HG03565 (cell line): ENCODE results near the gene SIGLEC6.

Experiments used
- ATAC-seq: cut with Tn5 transposase; IDR thresholded peaks from one replicate; pipeline ENCODE4 v1.9.1; 2021; ENCODE audit warnings: mild to moderate bottlenecking, moderate library complexity; ENCODE audit not compliant: unreplicated experiment

SIGLEC6 gene

DNA sequence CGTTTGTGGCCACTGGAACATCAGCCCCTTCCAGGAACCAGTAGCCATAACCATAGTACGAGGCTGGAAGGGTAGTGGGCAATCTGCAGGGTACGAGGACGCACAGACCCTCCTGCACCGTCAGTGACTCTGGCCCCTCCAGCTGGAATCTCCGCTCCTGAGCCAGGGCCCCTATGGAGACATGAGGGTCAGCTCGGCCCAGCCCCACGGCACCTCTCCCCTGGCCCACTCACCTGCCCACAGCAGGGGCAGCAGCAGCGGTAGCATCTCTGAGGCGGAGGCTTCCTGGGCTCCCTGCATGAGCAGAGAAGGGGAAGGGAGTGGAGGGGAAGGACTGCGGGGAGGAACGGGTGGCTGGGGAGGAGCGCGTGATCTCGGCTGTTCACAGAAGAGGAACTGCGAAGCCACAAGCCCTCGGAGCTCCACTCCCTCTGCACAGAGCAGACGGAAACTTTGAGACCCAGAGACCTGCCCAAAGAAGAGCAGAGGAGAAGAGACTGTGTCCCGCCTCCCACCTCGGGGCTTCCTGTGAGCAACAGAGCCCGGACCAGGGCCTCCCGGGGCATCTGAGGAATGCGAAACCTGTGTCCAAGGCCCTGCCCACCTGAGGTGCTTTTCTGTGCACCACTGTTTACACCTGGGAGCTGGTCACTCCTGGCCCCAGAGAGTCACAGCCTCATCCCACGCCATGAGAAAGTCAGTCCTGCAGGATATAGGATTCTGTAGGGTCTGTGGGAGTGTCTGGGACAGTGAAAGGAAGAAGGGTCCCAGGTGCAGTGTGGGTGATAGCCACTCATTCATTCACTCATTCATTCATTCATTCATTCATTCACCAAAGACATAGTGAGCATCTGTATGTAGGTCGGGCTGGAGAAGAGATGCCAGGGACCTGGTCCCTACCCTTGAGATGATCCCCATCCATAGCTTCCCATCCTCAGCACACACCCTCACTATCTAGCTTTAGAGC, at the start of gene SIGLEC6:
Gene SIGLEC6 (minus strand): TSS at position 322 of the 967 bp plus-strand sequence. CDS start 22 bp downstream, at position 300.
- no peak for ATAC-seq

DNA sequence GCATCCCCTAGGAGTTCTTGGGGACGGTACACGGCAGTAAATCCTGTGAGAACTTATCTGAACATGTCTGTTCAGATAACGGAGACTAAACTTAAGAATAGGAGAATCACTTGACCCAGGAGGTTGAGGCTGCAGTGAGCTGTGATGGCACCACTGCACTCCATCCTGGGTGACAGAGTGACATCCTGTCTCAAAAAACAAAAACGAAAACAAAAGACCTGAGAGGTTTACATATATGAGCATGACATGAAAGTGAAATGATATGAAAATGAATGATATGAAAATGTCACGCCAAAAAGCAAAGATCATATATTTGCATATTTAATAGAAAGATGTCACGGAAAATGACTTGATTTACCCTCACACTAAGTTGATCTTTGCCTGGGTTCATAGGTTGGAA, 45.4 kb upstream of the SIGLEC6 start:
- ATAC-seq: peak; percentile 81

DNA sequence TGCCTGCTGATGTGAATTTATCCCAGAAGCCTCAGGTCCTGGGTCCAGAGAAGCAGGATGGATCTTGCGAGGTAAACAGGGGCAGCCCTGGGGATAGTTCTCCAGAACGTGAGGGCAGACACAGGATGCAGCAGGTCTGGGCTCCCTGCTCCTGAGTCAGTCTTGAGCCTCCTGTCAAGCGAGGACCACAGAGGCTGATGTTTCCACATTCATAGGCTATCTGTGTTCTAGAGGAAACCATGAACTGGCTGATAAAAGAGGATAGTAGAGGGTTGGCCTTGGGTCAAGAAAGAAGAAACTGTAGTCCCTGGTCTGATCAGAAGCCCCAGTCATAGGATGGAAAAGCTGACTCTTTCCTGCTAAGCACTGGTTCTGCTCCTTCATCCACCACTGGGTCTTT, 41.9 kb upstream of the SIGLEC6 start:
- no peak for ATAC-seq

DNA sequence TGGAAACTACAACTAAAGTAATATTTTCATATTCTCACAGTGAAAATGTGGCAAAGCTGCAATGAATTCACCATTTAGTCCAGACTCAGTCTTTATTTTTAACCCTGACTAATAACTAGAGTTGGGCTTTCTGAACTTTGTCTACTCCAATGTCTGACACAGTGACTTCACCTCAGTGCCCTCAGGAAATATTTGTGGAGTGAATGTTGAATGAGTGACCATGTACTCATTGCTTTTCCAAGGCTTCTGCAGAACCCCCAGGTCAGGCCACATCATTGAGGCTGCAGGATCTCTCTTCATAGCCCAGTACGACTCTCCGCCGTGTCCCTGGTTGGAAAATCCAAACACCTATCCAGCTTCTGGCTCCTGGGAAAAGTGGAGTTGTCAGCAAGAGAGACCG, 41.4 kb upstream of the SIGLEC6 start:
- ATAC-seq: no peak

DNA sequence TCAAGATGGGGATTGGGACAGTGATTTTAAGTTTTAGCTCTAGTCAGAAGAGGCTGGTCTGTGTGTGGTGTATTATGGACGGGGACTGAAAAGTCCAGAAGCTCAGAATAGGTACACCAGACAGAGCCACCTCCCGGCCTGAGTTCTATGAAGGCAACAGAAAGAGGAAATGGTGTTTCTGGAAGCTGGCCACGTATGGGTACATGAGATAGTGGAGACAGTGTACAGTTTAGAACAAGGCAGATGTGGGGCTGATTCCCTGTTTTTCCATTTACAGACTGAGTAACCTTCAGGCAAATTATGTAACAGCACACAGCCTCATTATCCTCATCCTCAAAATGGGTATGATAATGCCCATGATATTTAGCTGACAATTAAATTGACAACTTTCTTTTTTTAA, 40.9 kb upstream of the SIGLEC6 start:
- no peak for ATAC-seq

DNA sequence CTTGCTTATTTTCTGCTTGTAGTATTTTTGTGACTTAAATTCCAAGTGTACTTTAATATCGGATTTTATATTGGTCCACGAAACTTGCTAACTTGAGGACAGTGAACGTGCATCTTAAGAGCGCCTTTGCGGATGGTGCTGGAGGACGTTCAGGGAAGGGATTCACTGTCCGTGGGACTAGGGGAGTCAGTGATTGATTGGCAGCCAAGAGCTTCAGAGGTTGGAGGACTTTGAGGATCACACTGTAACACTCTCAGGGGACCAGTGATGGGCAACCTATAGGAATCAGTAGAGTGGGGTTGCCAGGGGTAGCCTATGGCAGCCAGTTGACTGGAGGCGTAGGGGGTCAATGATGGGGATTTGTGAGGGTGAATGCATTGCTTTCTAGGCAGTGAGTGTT, 40.1 kb upstream of the SIGLEC6 start:
- no peak for ATAC-seq

DNA sequence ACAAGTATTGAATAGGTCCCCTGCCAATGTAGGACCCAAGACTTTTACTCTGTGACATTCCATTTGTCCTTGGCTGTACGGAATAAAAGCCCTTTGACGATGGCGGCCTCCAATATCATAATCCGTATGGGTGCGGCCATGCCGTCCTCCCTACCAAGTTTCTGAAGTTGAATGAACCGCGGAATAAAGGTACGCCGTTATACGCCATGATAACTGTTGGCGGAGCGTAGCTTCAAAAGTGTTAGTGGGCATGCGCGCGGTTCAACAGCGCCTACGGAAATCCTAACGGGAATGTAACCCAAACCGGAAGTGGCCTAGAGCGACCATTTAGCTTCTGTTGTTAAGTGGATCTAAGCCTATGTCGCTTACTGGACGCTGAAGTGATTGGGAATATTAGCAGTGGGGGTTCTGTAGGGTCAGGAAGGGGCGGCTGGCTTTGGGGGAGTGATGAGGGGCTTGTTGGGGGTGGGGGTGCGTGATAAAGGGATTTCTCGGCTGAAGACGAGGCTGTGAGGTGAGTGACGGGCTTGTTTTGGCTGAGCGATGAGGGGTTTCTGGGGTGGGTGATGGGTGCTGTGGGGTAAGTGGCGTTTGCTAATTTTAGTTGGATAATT, 39.6 kb upstream of the SIGLEC6 start, which contains the start of gene ZNF175:
Gene ZNF175 (plus strand): TSS at position 322 of the 614 bp plus-strand sequence. CDS start 2,047 bp downstream, outside the sequence.
- peak; percentile 89 for ATAC-seq

DNA sequence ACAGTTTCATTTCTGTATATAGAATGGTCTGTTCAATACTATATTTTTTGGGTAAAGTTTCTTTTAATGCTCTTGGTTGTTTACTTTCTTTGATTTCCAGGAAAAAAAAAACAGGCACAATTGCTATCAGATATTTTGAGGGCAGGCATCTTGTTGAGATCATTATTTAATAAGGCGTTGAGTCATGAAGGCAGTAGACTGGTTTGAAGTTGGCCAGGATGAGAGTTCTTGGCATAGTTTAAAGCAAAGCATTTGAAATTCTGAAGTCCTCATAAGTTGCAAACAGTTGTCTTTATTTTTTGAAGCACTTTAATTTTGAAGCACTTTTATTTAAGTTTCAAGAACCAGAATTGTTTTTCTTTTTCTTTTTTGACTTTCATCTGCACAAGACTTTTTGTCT, 37.0 kb upstream of the SIGLEC6 start:
- ATAC-seq: no peak

DNA sequence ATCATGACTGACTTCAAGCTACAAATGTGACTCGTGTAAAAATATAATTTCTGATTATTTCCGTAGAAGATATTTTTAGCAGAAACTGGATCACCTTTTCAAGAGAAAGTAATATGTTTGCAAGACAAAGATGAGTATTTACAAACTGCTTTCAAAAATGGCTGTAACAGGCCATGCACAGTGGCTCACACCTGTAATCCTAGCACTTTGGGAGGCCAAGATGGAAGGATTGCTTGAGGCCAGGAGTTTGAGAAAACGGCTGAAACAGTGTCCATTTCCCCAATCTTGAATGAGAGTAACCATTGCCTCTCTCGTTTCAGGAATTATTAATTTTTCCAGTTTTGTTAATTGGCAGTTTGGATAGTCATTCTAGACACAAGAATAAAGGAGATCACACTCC, 36.1 kb upstream of the SIGLEC6 start:
- ATAC-seq: no peak

DNA sequence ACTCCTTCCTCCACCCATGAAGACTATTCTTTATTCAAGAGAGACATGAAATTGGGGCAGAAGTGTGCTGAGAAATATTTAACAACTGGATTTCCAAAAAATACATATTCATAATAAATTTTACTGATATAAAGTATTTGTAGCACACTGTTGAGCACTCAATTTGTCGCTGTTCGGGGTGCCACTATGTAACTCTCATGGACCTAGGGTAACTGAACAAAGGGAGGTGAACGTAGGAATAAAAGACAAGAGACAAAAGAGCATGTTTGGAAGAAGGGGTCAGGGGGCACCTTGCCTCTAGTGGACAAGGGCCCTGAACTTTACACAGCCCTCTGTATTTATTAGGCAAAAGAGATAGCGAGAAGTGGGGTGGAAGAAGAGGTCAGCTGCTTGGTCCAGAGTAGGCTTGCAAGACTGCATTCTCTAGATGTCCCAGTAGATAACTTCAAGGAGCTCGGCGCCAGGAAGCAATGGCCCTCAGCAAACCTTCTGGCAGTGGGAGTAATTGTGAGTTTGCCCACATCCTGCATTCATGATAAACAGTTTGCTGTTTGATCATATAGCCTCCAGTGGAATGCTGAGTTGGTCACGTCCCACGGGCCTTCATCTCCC, 35.1 kb upstream of the SIGLEC6 start:
- no peak for ATAC-seq

DNA sequence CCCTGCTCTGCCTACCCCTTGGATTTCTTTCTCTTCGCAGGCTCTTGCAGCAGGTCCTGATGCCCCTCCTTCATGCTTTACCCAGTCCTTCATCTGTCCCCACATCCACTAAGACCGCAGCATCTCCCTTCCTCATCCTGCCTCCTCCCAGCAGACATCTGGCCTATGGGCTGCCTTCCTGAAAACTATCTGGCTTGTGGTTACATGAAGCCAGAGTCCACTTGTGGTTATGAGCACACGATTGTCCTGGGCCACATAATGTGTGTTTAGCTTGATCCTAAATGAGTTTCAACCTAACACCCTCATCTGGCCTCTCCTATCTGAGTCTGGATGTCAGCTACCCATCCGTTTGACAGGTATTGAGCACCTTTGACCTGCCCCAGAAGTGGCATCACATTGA, 34.1 kb upstream of the SIGLEC6 start:
- no peak for ATAC-seq

DNA sequence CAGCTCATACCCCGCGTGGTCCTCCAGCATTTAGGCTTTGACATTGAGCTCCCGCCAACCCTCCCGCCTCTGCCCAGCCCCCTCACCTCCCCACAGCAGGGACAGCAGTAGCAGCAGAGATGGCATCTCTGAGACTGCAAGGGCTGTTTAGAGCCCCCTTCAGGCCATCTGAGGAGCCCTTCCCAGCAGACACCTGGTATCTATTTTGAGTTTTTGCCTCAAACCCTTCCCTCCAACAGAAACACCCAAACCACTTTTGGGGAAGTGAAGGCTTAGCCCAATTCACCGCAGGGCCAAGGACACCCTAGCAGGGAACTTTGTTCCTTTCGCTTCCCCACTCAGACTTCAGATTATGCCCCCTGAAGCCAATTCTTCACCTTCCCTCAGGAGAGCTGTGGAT, 33.3 kb upstream of the SIGLEC6 start:
- ATAC-seq: no peak

DNA sequence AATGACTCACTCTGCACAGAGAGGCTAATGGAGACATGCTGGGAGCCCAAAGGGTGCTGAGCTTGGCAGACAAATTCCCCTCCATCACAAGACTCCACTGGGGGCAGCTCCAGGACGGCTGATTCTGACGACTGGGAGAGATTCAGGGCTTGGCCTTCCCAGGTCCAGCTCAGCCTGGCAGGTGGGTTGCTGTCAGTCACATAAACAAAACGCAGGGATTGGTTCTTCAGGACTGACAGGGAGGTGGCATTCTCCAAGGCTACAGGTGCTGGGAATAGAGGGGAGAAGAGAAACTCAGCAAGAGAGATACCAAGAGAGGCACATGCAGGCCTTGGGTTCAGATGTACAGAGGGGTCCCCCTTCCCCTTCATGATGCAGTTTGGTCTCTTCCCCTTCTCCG, 28.9 kb upstream of the SIGLEC6 start:
- ATAC-seq: no peak

DNA sequence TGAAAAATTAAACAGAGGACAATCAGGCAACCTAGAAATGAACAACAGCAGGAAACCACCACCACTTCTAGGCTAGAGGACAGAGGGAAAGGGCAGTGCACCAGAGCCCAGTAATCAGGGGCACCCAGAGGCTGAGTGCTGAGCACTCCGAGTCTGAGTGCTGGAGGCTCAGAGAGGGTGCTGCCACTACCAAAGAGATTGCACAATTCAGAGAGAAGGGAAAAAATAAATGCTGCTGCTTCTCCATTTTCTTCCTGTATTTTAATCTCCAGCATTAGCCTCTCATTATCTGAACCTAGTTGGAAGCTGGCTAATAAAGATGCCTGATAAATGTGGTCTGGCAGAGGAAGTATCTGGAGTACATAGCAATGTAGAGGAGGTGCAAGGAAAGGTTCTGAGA, 27.8 kb upstream of the SIGLEC6 start:
- ATAC-seq: no peak

DNA sequence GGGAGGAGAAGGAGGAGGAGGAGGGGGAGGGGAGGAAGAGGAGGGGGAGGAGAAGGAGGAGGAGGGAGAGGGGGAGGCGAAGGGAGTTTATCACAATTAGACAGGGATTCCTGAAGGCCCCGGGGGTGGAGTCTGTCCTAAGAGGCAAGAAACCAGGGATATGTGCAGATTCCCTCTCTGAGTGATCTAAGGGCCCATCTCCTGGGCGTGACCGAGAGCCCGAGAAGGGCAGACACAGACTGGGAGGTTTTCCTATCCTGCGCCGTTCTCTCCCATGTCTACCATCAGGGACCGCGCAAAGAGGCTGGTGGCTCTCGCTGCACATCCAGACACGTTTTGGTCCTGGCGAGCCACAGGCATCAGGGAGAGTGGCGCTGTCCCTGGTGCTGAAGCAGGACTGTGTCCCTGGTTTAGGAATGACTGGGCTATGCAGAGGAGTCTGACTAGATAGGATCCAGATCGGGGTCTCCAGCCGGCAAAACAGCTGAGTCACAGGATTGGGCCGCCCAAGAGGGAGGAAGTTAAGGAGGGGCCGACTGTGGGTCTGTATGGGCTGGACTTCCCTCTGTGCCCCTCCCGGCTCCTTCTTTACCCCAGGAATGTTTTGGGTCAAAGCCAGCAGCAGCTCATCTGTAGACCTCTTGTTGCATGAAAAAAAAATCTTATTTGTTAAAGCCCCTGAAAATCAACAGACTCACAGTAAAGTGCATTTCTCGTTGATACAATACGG, 21.7 kb upstream of the SIGLEC6 start:
- no peak for ATAC-seq

DNA sequence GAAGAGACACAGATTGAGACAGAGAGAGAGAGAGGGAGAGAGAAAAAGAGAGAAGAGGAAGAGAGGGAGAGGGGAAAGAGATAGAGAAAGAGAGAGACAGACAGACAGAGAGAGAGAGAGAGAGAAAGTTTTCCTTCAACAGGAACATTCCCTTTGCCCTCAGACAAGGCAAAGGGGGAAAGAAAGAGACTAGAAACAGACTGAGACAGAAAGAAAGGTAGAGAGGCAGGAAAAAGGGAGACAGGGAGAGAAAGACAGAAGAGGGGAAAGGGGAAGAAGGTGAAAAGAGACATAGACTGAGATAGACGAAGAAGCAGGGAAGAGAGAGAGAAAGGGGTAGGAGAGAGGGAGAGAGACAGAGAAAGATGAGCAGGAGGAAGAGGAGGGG, 21.1 kb upstream of the SIGLEC6 start:
- no peak for ATAC-seq

DNA sequence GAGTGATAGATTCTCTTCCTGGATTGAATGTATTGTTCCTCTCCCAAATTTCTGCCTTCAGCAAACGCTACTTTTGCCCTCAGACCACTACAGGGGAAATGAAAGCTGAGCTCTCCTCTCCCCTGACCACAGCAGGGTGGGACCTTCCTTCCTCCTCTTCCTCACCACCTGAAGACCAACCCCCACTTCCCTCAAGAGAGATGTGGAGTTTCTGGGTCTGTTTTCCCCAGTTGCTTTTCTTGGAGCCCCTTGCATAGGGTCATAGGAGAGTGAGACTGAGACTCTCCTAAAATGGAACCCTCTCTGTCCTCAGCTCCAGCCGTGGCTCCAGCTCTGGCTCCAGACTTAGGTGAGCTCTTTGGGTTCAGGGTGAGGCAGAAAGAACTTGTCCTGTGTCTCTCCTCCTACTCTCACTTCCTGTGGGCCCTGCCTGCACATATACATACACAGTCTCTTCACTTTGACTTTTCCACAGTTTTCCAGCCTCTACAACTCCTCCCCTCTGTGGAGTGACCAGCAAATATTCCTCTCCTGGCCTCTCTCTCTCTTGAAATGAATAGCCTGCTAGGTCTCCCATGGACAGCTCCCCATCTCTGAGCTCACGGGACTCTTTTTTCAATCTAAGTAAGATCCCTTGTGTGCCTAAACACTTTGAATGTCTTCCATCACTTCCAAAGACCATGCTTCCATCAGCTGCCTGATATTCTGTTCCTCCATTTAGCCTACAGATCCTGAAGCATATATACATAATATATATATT, 20.4 kb upstream of the SIGLEC6 start:
- ATAC-seq: no peak

DNA sequence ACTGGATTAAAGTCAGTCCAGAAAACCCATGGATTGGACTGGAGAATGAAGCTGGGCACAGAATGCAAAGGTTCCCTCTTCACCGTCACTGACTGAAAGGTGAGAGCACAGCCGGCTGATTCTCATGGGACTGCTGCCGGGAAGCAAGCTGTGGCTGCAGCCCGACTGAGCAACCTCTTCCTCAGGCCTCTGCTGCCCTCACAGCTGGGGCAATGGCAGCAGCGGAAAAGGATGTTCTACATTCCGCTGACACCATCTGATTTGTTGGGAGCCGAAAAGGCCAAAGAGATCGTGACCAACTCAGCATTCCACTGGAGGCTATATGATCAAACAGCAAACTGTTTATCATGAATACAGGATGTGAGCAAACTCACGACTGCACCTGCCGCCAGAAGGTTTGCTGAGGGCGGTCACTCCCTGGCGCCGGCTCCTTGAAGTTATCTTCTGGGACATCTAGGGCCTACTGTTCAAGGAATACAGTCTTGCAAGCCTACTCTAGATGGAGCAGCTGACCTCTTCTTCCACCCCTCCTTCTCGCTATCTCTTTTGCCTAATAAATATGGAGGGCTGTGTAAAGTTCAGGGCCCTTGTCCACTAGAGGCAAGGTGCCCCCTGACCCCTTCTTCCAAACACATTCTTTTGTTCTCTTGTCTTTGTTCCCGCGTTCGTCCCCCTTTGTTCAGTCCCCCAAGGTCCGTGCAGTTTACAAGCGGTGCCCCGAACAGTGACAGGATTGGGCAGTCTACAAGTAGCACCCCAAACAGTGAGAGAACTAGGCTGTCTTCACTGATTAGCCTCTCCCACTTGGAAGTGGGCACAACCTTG, 19.6 kb upstream of the SIGLEC6 start:
- no peak for ATAC-seq

DNA sequence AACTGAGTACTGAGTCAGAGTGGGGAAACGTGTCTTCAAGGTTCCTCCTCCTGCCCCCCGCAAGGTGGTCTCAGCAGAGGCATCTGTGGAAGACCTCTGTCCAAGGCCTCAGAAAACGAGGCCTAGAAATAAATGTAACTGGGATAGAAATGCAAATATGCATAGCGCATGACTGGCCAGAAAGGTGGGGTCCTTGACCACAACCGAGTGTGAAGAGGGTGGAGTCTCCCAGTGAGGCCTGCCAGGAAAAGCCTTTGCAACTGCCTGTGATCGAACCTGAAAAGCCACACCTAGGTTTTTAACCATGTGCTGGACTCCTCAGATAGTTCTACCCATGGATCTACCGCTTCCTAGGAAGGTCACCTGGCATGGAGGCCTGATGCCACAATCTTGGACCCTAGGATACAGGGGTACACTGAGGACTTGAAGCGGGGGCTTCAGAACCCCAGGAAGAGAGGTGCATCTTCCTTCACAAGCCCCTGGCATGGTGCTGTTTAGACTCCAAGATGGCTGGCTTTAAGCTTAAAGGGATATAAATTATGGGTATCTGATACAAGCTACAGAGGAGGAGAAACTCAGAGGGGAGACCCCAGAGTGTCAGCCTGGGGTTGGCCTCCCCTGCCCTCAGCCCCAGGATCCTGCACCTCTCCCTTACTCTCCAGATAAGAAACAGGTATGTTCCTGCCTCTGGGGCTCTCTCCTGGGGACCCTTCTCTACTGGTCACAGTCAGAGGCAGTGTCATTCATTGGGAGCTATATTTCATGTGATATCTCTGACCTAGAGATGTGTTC, 18.3 kb upstream of the SIGLEC6 start:
- no peak for ATAC-seq
